GM19372 (cell line): Measurements from ENCODE around the gene FAM120B.
"Not testable (repeated sequence)": the region's sequence is repeated elsewhere in the genome, so short reads cannot be mapped to it uniquely, and the experiment has no call there.

Source experiments
- ATAC-seq: cut with Tn5 transposase; IDR thresholded peaks from one replicate; pipeline ENCODE4 v1.9.1; 2021; ENCODE audit warnings: mild to moderate bottlenecking, low read depth, moderate library complexity; ENCODE audit not compliant: unreplicated experiment

Gene FAM120B

GRCh38 chr6:170296746-170297575, 9.6 kb upstream of the FAM120B start:
- no peak for ATAC-seq

GRCh38 chr6:170297576-170298330, 8.8 kb upstream of the FAM120B start:
- ATAC-seq = no peak

- no peak for ATAC-seq
Observed at GRCh38 chr6:170298688-170299087, 7.9 kb upstream of the FAM120B start.

- no peak for ATAC-seq
Observed at GRCh38 chr6:170301184-170301583, 5.4 kb upstream of the FAM120B start.

DNA sequence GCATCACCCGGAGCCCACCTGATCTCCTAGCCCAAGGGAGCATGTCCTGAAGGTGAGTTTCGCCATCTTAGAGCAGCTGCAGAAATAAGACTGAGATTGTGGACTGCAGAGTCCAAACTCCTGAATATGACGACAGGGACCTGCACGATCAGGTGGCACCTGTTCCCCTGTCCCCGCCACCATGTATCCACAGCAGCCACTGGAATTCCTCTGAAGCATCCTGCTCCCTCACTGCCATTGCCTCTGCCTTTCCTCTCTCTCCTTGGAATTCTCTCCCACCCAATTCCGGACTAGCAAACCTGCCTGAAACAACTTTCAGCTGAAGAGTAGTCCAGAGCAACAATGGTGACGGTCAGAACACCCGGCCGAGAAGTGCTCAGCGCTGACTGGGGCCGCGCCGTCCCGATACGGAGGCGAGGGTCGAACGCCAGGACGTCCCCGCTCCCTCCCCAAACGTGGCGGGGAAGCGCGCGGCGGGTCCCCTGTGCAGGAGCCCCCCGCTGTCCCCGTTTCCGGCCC, 694 bp upstream of the FAM120B start:
- no peak for ATAC-seq

- no peak for ATAC-seq
Observed at GRCh38 chr6:170307080-170307545, 555 bp downstream of the FAM120B start.

DNA sequence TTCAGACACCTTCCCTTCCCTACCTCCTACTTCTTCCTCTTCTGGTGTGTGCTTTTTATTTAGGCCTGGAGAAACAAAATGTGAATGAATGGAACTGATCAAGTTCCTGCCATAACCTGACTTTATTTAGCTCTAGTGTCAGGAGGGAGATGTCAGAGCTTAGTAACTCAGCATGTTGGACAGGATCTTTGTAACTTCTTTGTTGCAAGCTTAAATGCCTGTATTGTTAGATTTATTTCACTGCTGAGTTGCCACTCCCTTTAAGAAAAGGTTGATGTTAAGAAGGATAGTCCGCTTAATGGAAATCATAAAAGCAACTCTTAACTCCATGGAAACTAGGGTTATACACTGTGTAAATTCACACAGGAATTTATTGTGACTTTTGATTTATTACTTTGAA, 2.2 kb downstream of the FAM120B start:
- ATAC-seq = no peak

- no peak for ATAC-seq
Observed at GRCh38 chr6:170311696-170312095, 5.1 kb downstream of the FAM120B start.

GRCh38 chr6:170312876-170313275, 6.3 kb downstream of the FAM120B start:
- ATAC-seq = no peak

DNA sequence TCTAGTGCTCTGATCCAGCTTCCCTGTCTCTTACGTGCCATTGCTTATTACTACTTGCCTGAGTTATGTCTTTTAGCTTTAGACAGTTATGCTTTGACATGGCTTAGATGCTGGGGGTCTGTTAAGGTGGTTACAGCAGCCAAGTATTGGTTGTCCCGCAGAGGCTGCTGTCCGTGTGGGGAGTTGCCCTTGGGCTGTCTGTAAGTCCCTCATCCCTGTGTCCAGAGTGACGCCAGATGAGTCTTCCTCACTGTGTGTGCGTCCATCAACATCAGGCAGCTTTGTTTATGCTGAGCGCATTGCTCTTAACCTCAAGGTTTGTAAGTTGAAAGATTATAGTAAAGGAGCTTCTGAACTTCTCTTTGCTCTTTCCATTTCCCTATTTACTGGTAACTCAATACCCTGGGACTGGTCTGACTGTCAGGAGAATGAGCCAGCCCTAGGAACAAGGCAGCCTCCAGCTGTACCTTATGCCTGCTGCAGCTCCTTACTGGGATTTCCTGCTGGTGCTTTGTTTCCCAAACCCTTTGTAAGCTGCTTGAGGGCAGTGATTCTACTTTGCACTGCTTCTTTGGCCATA, 7.2 kb downstream of the FAM120B start:
- ATAC-seq = no peak

- no peak for ATAC-seq
Observed at GRCh38 chr6:170314983-170315382, 8.4 kb downstream of the FAM120B start.

- ATAC-seq = no peak
Observed at GRCh38 chr6:170316071-170316470, 9.5 kb downstream of the FAM120B start.

- no peak for ATAC-seq
Observed at GRCh38 chr6:170317076-170317475, 10.5 kb downstream of the FAM120B start.

GRCh38 chr6:170317718-170318117, 11.2 kb downstream of the FAM120B start:
- no peak for ATAC-seq

GRCh38 chr6:170329321-170329720, 22.8 kb downstream of the FAM120B start:
- no peak for ATAC-seq

GRCh38 chr6:170335199-170335598, 28.6 kb downstream of the FAM120B start:
- not testable (repeated sequence) for ATAC-seq

DNA sequence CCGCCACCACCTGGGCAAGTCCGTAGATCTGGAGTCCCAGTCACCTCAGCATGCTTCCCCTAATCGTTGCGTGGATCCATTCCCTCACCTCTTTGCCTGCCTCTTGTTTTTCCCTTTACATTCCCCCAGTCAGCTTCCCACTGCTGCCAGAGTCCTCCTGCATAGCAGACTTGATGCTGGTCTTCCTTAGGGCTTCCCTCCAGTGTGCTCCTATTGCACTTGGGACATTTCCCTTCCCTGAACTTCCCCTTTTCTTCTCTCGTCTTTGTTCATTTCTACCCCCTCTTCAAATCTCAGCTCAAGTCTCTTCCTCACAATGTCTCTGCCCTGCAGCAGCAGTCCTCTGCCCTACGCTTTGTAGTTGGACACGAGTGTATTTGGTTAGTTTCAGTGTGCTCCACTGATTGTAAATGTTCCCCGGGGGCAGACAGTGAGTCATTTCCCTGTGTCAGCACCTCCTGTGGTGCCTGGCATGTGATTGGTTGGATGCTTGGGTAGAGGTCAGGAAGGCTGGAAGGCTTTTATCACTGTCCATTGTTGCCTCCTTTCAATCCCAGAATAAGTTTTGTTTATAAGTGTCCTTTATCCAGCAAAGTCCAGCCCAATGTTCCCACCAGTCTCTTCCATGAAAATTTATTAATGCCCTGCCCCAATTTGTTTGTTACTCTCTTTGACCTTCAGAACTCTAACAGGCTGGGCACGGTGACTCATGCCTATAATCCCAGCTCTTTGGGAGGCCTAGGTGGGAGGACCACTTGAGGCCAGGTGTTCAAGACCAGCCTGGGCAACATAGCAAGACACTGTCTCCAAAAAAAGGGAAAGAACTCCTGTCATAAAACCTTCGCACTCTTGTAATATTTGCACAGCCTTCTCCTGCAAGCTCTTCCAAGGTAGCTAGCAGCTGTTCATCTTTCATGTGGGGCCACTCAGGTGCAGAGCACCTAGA, 38.3 kb downstream of the FAM120B start:
- no peak for ATAC-seq

GRCh38 chr6:170345662-170346061, 39.1 kb downstream of the FAM120B start:
- ATAC-seq = no peak

DNA sequence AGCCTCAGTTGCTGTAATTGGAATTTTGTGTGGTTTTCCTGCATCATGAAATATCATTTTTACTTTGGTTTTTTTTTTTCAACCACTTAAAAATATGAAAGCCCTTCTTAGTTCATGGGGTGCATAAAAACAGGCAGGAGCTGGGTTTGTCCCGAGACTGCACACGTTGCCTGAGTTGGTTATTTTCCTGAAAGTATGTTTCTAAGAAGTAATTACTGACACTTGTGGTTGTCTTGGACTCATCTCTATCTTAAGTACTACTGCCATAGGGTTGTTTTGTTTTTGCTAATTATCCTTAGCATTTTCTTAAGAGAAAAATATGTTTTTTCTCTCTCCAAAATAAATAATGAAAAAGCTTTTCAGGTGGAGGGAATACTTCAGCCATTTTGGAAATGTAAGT, 40.1 kb downstream of the FAM120B start:
- no peak for ATAC-seq

- ATAC-seq = peak; percentile 77
Observed at GRCh38 chr6:170347091-170347490, 40.5 kb downstream of the FAM120B start.
